GM10266 (cell line): ENCODE data around the gene HIP1.

Experiments
- DNase-seq: peaks from one replicate; pipeline ENCODE4 v3.0.0; 2012; ENCODE audit errors: extremely low spot score
- TF ChIP-seq, protein P1 (sequence below): IDR thresholded peaks from 2 replicates; pipeline ENCODE4 v1.5.1; 2012; ENCODE audit warnings: mild to moderate bottlenecking, low read depth; ENCODE audit not compliant: control insufficient read depth, insufficient read depth; ENCODE audit errors: missing control alignments

Gene HIP1

GRCh38 chr7:75647709-75648438 lies 90.9 kb downstream of the HIP1 start:
- no peak for DNase-seq
- TF ChIP-seq, protein P1, sequence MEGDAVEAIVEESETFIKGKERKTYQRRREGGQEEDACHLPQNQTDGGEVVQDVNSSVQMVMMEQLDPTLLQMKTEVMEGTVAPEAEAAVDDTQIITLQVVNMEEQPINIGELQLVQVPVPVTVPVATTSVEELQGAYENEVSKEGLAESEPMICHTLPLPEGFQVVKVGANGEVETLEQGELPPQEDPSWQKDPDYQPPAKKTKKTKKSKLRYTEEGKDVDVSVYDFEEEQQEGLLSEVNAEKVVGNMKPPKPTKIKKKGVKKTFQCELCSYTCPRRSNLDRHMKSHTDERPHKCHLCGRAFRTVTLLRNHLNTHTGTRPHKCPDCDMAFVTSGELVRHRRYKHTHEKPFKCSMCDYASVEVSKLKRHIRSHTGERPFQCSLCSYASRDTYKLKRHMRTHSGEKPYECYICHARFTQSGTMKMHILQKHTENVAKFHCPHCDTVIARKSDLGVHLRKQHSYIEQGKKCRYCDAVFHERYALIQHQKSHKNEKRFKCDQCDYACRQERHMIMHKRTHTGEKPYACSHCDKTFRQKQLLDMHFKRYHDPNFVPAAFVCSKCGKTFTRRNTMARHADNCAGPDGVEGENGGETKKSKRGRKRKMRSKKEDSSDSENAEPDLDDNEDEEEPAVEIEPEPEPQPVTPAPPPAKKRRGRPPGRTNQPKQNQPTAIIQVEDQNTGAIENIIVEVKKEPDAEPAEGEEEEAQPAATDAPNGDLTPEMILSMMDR: no peak

- TF ChIP-seq, protein P1: no peak
- no peak for DNase-seq
Observed at GRCh38 chr7:75646571-75647102, 92.1 kb downstream of the HIP1 start.

GRCh38 chr7:75645570-75645969 lies 93.2 kb downstream of the HIP1 start:
- no peak for DNase-seq
- TF ChIP-seq, protein P1: no peak

- DNase-seq: no peak
Observed at GRCh38 chr7:75644589-75644988, 94.2 kb downstream of the HIP1 start.

GRCh38 chr7:75642810-75643486 lies 95.8 kb downstream of the HIP1 start:
- DNase-seq: peak; percentile 80
- TF ChIP-seq, protein P1: peak; percentile 78

More at GRCh38 chr7:75644589-75644988, 94.2 kb downstream of the HIP1 start:
- TF ChIP-seq, protein P1: no peak

- TF ChIP-seq, protein P1: no peak
- DNase-seq: no peak
Observed at GRCh38 chr7:75640201-75640600, 98.5 kb downstream of the HIP1 start.

DNA sequence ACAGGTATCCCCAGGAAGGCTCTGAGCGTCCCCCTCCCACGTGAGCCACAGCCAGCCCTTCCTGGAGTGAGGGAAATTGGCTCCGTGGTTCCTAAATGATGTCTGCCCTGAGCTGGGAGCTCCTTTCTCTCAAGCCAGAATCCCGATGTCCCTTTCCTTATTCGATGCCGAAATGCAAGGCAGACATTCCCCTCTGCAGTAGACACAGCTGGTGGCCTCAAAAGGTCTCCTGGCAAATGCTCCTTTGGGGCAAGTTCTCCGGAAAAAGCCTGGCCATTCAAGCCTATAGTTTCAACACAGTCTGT lies 98.9 kb downstream of the HIP1 start:
- TF ChIP-seq, protein P1: no peak
- DNase-seq: no peak
